IMR-90 (cell line): ENCODE results near the gene CNTNAP1. TPM values are rescaled to one million over a fixed set of nuclear protein-coding genes. Genes with fewer than 3 reads are reported as not detected.

Experiments
- ATAC-seq: fragments of 200-7000 bp; cut with Tn5 transposase; 2 replicates; pipeline ENCODE4 v1.9.1; 2020; ENCODE audit warnings: low read depth, mild to moderate bottlenecking, moderate library complexity
- BruUV-seq: library from RNA; stranded (reverse); fragments of 400-500 nt; replicated peaks from 2 replicates; lab custom pipeline; 2021; lab: Mats Ljungman, UMichigan
- CTCF ChIA-PET: fragments of 300-600 bp; formaldehyde crosslinking; extraction: SDS; loops from one replicate; lab custom pipeline; 2021; ENCODE audit warnings: antibody characterized with exemption; lab: Yijun Ruan, JAX
- POLR2A ChIA-PET: fragments of 300-600 bp; sonication (Branson Sonifier 250); formaldehyde crosslinking; loops from one replicate; lab custom pipeline; 2022; ENCODE audit warnings: antibody characterized with exemption; ENCODE audit not compliant: unreplicated experiment; lab: Charles Lee
- DNase-seq: peaks from one replicate; pipeline ENCODE4 v3.0.0; 2013
- H2AFZ ChIP-seq: replicated peaks from 2 replicates; pipeline ENCODE3; 2013; ENCODE audit warnings: low read length, mild to moderate bottlenecking; ENCODE audit not compliant: poor library complexity
- H2AK5ac ChIP-seq: 2 replicates; pipeline ENCODE4 v1.6.1; 2013; ENCODE audit warnings: low read depth, low read length, inconsistent platforms
- H2AK9ac ChIP-seq: replicated peaks from 2 replicates; pipeline ENCODE3; 2013; ENCODE audit warnings: mild to moderate bottlenecking, low read depth, low read length, moderate library complexity; ENCODE audit not compliant: poor library complexity
- H2BK120ac ChIP-seq: 2 replicates; pipeline ENCODE4 v1.6.1; 2013; ENCODE audit warnings: low read depth, low read length, inconsistent platforms
- H2BK15ac ChIP-seq: 3 replicates; pipeline ENCODE4 v1.6.1; 2013; ENCODE audit warnings: low read depth, low read length, inconsistent platforms
- H2BK20ac ChIP-seq: 2 replicates; pipeline ENCODE4 v1.6.1; 2013; ENCODE audit warnings: low read depth, mild to moderate bottlenecking, inconsistent platforms, low read length, moderate library complexity
- H2BK5ac ChIP-seq: 2 replicates; pipeline ENCODE4 v1.6.1; 2013; ENCODE audit warnings: mild to moderate bottlenecking, low read depth, low read length, inconsistent platforms; ENCODE audit not compliant: poor library complexity, severe bottlenecking
- H3K14ac ChIP-seq: replicated peaks from 2 replicates; pipeline ENCODE4 v1.6.1; 2013; ENCODE audit warnings: low read depth, low read length, inconsistent platforms
- H3K18ac ChIP-seq: 2 replicates; pipeline ENCODE4 v1.6.1; 2013; ENCODE audit warnings: low read depth, low read length, control low read depth
- H3K23ac ChIP-seq: 2 replicates; pipeline ENCODE4 v1.6.1; 2013; ENCODE audit warnings: low read depth, low read length, inconsistent platforms
- H3K27ac ChIP-seq: 2 replicates; pipeline ENCODE4 v1.5.1; 2013; ENCODE audit warnings: mild to moderate bottlenecking, control low read depth, low read length; ENCODE audit not compliant: insufficient read depth
- H3K27me3 ChIP-seq: 2 replicates; pipeline ENCODE4 v1.6.1; 2013; ENCODE audit warnings: low read length; ENCODE audit not compliant: control insufficient read depth, insufficient read depth
- H3K36me3 ChIP-seq: 2 replicates; pipeline ENCODE4 v1.6.1; 2013; ENCODE audit warnings: low read length, mixed read lengths; ENCODE audit not compliant: control insufficient read depth, insufficient read depth
- H3K4ac ChIP-seq: 2 replicates; pipeline ENCODE4 v1.6.1; 2013; ENCODE audit warnings: low read depth, low read length, inconsistent platforms
- H3K4me1 ChIP-seq: 2 replicates; pipeline ENCODE4 v1.6.1; 2013; ENCODE audit warnings: low read length, mixed read lengths; ENCODE audit not compliant: control insufficient read depth, insufficient read depth
- H3K4me2 ChIP-seq: 2 replicates; pipeline ENCODE4 v1.6.1; 2013; ENCODE audit warnings: low read depth, mild to moderate bottlenecking, control low read depth, low read length, moderate library complexity
- H3K4me3 ChIP-seq: 2 replicates; pipeline ENCODE4 v1.5.1; 2013; ENCODE audit warnings: low read depth, mild to moderate bottlenecking, control low read depth, low read length, moderate library complexity; ENCODE audit not compliant: insufficient read depth
- H3K56ac ChIP-seq: 2 replicates; pipeline ENCODE4 v1.6.1; 2013; ENCODE audit warnings: low read length, inconsistent platforms; ENCODE audit not compliant: insufficient read depth; ENCODE audit errors: extremely low read depth
- H3K79me1 ChIP-seq, 2 experiments: 2 replicates each; pipeline ENCODE4 v1.6.1; 2013; ENCODE audit warnings: low read length in 2 of 2, inconsistent platforms in 1 of 2, low read depth in 1 of 2
- H3K9ac ChIP-seq: 2 replicates; pipeline ENCODE4 v1.6.1; 2013; ENCODE audit warnings: low read depth, low read length, control low read depth
- H3K9me1 ChIP-seq: 2 replicates; pipeline ENCODE4 v1.6.1; 2013; ENCODE audit warnings: low read length, inconsistent platforms; ENCODE audit not compliant: insufficient read depth
- H3K9me3 ChIP-seq: 2 replicates; pipeline ENCODE4 v1.6.1; 2013; ENCODE audit warnings: low read length; ENCODE audit not compliant: control insufficient read depth, insufficient read depth
- H4K20me1 ChIP-seq: 2 replicates; pipeline ENCODE4 v1.6.1; 2013; ENCODE audit warnings: low read length, inconsistent platforms; ENCODE audit not compliant: insufficient read depth
- H4K5ac ChIP-seq: 2 replicates; pipeline ENCODE4 v1.6.1; 2013; ENCODE audit warnings: mild to moderate bottlenecking, low read depth, low read length, control low read depth
- H4K8ac ChIP-seq, 2 experiments: 2 replicates each; pipeline ENCODE4 v1.6.1; 2013; ENCODE audit warnings: low read depth in 2 of 2, low read length in 2 of 2, control low read depth in 1 of 2, inconsistent platforms in 1 of 2
- H4K91ac ChIP-seq: 2 replicates; pipeline ENCODE4 v1.6.1; 2013; ENCODE audit warnings: low read depth, low read length, inconsistent platforms; ENCODE audit not compliant: insufficient read depth
- BHLHE40 ChIP-seq: fragments of 150-350 bp; IDR thresholded peaks from 2 replicates; pipeline ENCODE4 v1.6.1; 2016; ENCODE audit warnings: mild to moderate bottlenecking, low read depth, low read length
- CEBPB ChIP-seq: IDR thresholded peaks from 2 replicates; pipeline ENCODE4 v1.6.1; 2012; ENCODE audit warnings: low read depth, low read length, improper control_type of control experiment
- CHD1 ChIP-seq: IDR thresholded peaks from 2 replicates; pipeline ENCODE4 v1.6.1; 2012; ENCODE audit warnings: low read depth, low read length, improper control_type of control experiment
- CTCF ChIP-seq: conservative IDR thresholded peaks from 2 replicates; pipeline ENCODE4 v1.5.1; 2012; ENCODE audit warnings: mild to moderate bottlenecking, low read depth, low read length, improper control_type of control experiment
- FOS ChIP-seq: fragments of 150-350 bp; IDR thresholded peaks from 2 replicates; pipeline ENCODE4 v1.6.1; 2016; ENCODE audit warnings: low read depth, low read length
- MAFK ChIP-seq: IDR thresholded peaks from 2 replicates; pipeline ENCODE4 v1.6.1; 2012; ENCODE audit warnings: low read depth, low read length, improper control_type of control experiment
- MAZ ChIP-seq: IDR thresholded peaks from 2 replicates; pipeline ENCODE4 v1.6.1; 2012; ENCODE audit warnings: low read depth, mild to moderate bottlenecking, low read length, improper control_type of control experiment, moderate library complexity, borderline replicate concordance
- MXI1 ChIP-seq: IDR thresholded peaks from 2 replicates; pipeline ENCODE4 v1.6.1; 2012; ENCODE audit warnings: low read depth, mild to moderate bottlenecking, low read length, moderate library complexity, borderline replicate concordance
- NFE2L2 ChIP-seq: fragments of 150-350 bp; IDR thresholded peaks from 2 replicates; pipeline ENCODE4 v1.6.1; 2016; ENCODE audit warnings: low read depth, mild to moderate bottlenecking, low read length
- POLR2A ChIP-seq: IDR thresholded peaks from 2 replicates; pipeline ENCODE4 v1.6.1; 2012; ENCODE audit warnings: mild to moderate bottlenecking, low read depth, low read length
- RAD21 ChIP-seq: IDR thresholded peaks from 2 replicates; pipeline ENCODE4 v1.6.1; 2012; ENCODE audit warnings: low read length, improper control_type of control experiment
- RCOR1 ChIP-seq: IDR thresholded peaks from 2 replicates; pipeline ENCODE4 v1.6.1; 2012; ENCODE audit warnings: mild to moderate bottlenecking, low read length, improper control_type of control experiment; ENCODE audit not compliant: insufficient replicate concordance
- RFX5 ChIP-seq: IDR thresholded peaks from 2 replicates; pipeline ENCODE4 v1.8.0; 2012; ENCODE audit warnings: low read depth, mild to moderate bottlenecking, low read length, moderate library complexity
- SMC3 ChIP-seq: fragments of 150-350 bp; IDR thresholded peaks from 2 replicates; pipeline ENCODE4 v1.6.1; 2016; ENCODE audit warnings: low read depth, mild to moderate bottlenecking, antibody characterized with exemption, low read length, moderate library complexity
- WGBS, 2 experiments: methylation state at CpG; one replicate each; pipeline versions ENCODE4 v1.1.5 to v1.1.7; 2013; ENCODE audit warnings: missing lambda C conversion rate in 2 of 2; ENCODE audit not compliant: insufficient read length in 1 of 2; ENCODE audit errors: extremely low coverage in 2 of 2; 5-methylcytosine and 5-hydroxymethylcytosine counted together
- dilution Hi-C: fragments of 300-500 bp; cut with HindIII; formaldehyde crosslinking; loops from one replicate; pipeline ENCODE4 v1.14.3; 2018; ENCODE audit warnings: low sequenced_read_pairs; ENCODE audit not compliant: unreplicated experiment
- in situ Hi-C: fragments of 300-500 bp; cut with MboI; formaldehyde crosslinking; loops from 3 replicates; pipeline ENCODE4 v1.14.3; 2019; ENCODE audit warnings: low sequenced_read_pairs, inconsistent platforms, mixed read lengths
- intact Hi-C: fragments of 100-400 bp; cut with micrococcal nuclease; formaldehyde crosslinking; loops from 2 replicates; pipeline ENCODE4 v1.10.0; 2022
- polyA plus RNA-seq, 3 experiments: library from polyadenylated mRNA; depleted of rRNA; stranded (reverse); fragments of >200 nt; gene quantifications; 2 replicates each; pipeline ENCODE4 v1.2.3, GENCODE V29; 2012; ENCODE audit warnings: low replicate concordance in 1 of 3
- total RNA-seq: library from RNA; depleted of rRNA; stranded (reverse); fragments of >200 nt; gene quantifications from 2 replicates; pipeline ENCODE4 v1.2.3, GENCODE V29; 2012
- TF ChIP-seq, protein P1 (sequence below): fragments of 150-350 bp; IDR thresholded peaks from 2 replicates; pipeline ENCODE4 v1.6.1; 2017; ENCODE audit warnings: mild to moderate bottlenecking, antibody characterized with exemption, low read length, low read depth

The CNTNAP1 gene
- total and polyA plus RNA-seq, 2 of the 4 experiments (the other 2 are of a cell fraction) = 12.2 to 72.2 TPM

- H3K79me1 ChIP-seq = peaks cover 18 to 70% of the 10 kb centered on the region in 2 experiments
- H2BK15ac ChIP-seq = peak overlapping the region; percentile 91; the same call in 1 of the 3 replicates
- H3K9ac ChIP-seq = peak overlapping the region; percentile 85
- peak overlapping the region; percentile 99 for H2AFZ ChIP-seq
- WGBS, 2 experiments = no CpG with 5 or more reads among the region's 18 CpGs
- in situ Hi-C loops = loop anchor here (25.0 kb wide), 1 partner anchor 633 kb away; no protein-coding TSS in a partner anchor
- peak overlapping the region; percentile 94 for H2AK9ac ChIP-seq
- peak overlapping the region; percentile 53; the same call in 1 of the 2 replicates for H3K56ac ChIP-seq
- peak overlapping the region; percentile 93 for H2BK120ac ChIP-seq
- peak overlapping the region; percentile 76 for H2BK20ac ChIP-seq
- peak overlapping the region; percentile 96 for H2AK5ac ChIP-seq
- dilution Hi-C loops = no loop called here
- H3K27ac ChIP-seq = peak overlapping the region; percentile 97
- intact Hi-C loops = loop anchor here (1.0 to 2.0 kb wide), 2 partner anchors 70 to 101 kb away; partner anchors contain the start of genes RETREG3 and TUBG1
- no TSS peak for BruUV-seq
- H3K23ac ChIP-seq = peak overlapping the region; percentile 96
- peaks cover 20% of the 10 kb centered on the region for H3K9me1 ChIP-seq
- DNase-seq (peak; percentile 39), ATAC-seq (no peak)
- ChIA-PET CTCF (interaction anchor here (0.5 to 3.8 kb wide), 5 partner anchors 71 to 141 kb away, joined by 3 to 15 read pairs (median 3); partner anchors contain the start of gene PSMC3IP), POLR2A (interaction anchor here (1.4 kb wide), 1 partner anchor 70 kb away, joined by 3 read pairs; the partner anchor contains the start of genes RETREG3 and TUBG1)
- H4K5ac ChIP-seq = peak overlapping the region; percentile 99
- H3K4me3 ChIP-seq = no peak overlapping the region
- peak overlapping the region; percentile 98 for H4K91ac ChIP-seq
- peak overlapping the region; percentile 99 for H2BK5ac ChIP-seq
- H4K20me1 ChIP-seq = peaks cover 29% of the 10 kb centered on the region
- H3K4ac ChIP-seq = peak overlapping the region; percentile 99
- H3K18ac ChIP-seq = peak overlapping the region; percentile 81
- peaks cover under 1% of the 10 kb centered on the region; the same call in 1 of the 2 replicates for H3K36me3 ChIP-seq
- H3K4me2 ChIP-seq = peak overlapping the region; percentile 89
- peak overlapping the region; percentile 94 to 100 for H4K8ac ChIP-seq
- H3K27me3 ChIP-seq = no peaks in the 10 kb centered on the region
- peak overlapping the region; percentile 90 for H3K14ac ChIP-seq
- H3K9me3 ChIP-seq = no peaks in the 10 kb centered on the region
- peaks cover 36% of the 10 kb centered on the region for H3K4me1 ChIP-seq
- TF ChIP-seq RCOR1 = no peak
- TF ChIP-seq NFE2L2 = no peak
- TF ChIP-seq BHLHE40 = no peak
- TF ChIP-seq MAZ = no peak
- TF ChIP-seq FOS = no peak
- no peak for TF ChIP-seq RAD21
- TF ChIP-seq, protein P1, sequence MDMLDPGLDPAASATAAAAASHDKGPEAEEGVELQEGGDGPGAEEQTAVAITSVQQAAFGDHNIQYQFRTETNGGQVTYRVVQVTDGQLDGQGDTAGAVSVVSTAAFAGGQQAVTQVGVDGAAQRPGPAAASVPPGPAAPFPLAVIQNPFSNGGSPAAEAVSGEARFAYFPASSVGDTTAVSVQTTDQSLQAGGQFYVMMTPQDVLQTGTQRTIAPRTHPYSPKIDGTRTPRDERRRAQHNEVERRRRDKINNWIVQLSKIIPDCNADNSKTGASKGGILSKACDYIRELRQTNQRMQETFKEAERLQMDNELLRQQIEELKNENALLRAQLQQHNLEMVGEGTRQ = no peak
- TF ChIP-seq MXI1 = no peak
- TF ChIP-seq POLR2A = no peak
- no peak for TF ChIP-seq SMC3
- no peak for TF ChIP-seq MAFK
- TF ChIP-seq RFX5 = no peak
- TF ChIP-seq CEBPB = no peak
- TF ChIP-seq CHD1 = no peak
- no peak for TF ChIP-seq CTCF
Measured at GRCh38 chr17:42678951-42679491, 3.3 kb upstream of the CNTNAP1 start.
